Islet precursor cell (in vitro differentiated cells): ENCODE results near the gene FMO3.

Experiments
- DNase-seq: peaks from one replicate; pipeline ENCODE4 v3.0.0-alpha.2; 2018

FMO3 gene

GRCh38 chr1:171117085-171117484 is 26.4 kb downstream of the FMO3 start:
- DNase-seq: no peak

DNA sequence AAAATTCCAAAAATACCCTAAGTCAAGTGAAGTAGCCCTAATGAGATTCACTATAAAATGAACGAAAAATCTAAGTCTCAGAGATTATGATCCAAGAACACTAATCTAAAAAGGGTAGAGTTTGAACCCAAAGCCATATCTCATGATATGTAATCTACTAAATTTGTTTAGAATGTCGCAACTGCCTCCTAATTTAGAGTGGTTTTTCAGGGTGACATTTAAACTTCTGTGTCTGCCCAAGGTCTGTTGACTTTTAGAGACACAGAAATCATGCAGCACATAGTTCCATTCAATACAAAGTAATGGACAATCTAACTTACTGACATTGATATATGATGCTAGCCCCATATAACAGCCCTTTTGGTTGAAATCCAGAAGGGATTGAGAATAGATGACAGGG is 28.9 kb downstream of the FMO3 start:
- no peak for DNase-seq

- no peak for DNase-seq
Measured at GRCh38 chr1:171122299-171122698, 31.6 kb downstream of the FMO3 start.

GRCh38 chr1:171122893-171123292 is 32.2 kb downstream of the FMO3 start:
- DNase-seq: no peak

- DNase-seq: no peak
Measured at GRCh38 chr1:171126504-171126903, 35.8 kb downstream of the FMO3 start.

DNA sequence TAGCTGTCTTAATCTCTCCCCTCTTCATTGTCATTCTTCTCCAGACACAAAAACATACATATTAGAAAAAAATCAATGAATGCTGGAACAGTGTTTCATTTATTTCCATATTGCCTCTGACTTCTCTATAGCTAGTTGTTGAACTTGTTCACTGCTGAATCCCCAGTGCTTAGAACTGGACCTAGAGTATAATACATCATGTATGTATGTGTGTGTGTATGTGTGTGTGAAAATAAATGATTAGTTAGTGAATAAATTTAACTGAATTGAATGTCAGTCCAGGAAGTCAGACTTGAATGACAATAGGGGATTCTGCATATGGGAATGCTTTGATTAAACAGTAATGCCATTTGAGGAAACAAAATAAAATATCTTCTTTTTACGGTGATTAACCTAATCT is 36.4 kb downstream of the FMO3 start:
- no peak for DNase-seq

DNA sequence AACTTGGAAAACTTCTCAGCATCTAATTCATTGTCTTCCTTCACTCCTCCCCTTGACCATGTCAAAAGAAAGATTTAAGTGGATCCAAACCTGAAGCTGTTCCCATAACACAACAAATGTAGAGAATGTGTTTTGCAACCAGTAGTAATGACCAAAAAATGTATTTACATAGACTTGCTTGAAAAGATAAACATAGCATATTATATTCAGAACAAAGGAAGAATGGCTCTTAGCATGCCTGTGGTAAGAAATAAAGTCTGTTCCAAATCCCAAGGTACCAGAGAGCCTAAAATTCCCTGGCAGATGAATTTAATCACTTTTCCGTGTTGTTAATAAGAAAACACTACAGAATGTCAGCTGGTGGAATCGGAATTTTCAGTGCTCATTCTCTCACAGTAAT is 36.8 kb downstream of the FMO3 start:
- no peak for DNase-seq

DNA sequence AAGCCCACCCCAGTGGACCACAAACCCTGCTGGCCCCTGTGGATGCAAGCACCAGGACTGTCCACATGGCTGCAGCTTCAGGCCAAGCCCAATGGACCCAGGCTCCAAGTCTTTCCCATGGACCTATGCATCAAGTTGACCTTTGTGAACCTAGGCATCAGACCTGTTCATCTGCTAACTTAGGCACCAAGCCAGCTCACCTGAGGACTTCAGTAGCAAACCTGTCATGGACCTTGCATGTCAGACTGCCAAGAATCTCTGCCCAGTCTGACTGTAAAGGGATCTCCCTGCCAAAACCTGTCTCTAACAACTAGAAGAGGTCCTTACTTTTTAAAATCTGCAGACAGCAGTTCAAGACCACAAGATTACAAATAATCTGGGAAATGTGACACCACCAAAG is 37.8 kb downstream of the FMO3 start:
- DNase-seq: no peak

DNA sequence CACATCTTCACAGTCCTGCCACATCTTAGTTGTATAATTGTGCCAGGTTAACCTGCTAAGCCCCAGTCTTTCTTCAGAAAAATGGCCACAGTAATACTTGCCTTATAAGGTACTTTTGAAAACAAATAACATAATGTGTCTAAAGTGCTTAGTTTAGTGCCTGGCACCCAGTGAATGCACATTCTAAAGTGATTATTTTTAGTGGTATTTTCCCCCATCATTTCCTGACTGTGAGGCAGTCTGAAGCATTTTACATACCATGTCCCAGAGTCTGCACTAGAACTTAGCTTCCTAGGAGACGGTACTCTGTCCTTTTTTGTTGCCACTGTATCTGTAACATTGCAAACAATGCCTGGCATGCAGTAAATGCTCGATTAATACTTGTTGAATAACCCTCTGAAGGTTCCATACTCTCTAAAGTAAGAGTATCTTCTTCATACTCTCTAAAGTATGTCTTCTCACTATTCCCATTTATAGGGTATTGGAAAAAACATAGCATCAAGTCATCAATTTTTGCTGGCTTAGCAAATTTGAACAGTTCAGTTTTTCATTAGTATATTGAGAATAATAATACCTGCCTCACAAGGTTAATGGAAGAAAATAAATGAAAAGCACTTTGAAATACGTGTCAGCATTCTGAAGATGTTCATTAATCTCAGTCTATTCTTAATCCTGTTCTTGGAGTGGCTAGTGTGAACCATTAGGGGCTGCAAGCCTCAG is 43.7 kb downstream of the FMO3 start:
- no peak for DNase-seq

- DNase-seq: no peak
Measured at GRCh38 chr1:171137580-171137979, 46.9 kb downstream of the FMO3 start.

DNA sequence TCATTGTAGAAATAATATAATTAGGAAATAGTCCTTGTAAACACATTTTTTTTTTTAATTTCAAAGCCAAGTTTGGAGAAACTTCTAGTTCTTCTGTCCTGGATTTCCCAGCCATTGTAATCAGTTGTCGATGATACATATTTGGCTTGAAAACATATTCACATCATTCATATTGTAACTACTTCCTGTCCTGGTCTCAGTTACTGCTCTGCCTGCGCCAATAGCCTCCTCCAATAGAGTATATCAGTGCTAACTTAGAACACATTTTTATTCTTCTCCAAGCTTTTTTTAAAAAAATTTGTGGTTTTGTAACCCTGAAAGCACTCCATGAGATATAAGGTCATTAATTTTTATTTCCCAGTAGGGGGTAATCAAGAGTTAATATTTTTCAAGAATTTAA is 48.3 kb downstream of the FMO3 start:
- DNase-seq: no peak

GRCh38 chr1:171139890-171140289 is 49.2 kb downstream of the FMO3 start:
- no peak for DNase-seq

- DNase-seq: no peak
Measured at GRCh38 chr1:171140401-171140800, 49.7 kb downstream of the FMO3 start.

DNA sequence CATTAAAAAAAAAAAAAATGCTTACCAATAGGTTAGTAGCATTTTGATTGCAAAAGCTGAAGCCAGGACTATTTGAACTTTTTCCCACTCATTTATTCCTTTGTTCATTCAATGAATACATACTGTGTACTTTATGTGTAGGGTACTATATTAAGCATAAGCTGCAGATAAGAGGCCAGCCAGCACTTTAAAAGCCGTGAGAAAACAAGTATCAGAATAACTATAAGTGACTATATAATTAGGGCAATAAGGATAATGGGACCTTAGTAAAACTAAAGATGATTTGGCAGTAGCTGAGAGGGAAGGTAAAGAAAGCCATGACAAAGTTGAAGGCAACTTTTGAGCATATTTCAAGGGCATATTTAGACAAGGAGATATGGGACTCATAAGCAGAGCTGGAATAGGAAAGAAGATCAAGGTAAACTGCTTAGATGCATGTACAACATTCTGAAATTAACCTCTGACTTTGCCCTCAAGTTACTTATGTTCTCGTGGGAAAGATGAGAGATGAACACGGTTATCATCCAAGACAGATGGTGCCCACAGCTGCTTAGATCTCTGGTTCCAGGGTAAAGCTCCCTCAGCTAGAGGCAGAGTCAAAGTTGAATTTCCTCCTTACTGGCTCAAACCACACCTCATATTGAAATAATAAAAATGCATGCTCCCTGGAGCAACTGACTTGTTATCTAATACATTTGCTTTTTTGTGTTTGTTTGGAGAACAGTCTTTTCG is 50.4 kb downstream of the FMO3 start:
- no peak for DNase-seq

DNA sequence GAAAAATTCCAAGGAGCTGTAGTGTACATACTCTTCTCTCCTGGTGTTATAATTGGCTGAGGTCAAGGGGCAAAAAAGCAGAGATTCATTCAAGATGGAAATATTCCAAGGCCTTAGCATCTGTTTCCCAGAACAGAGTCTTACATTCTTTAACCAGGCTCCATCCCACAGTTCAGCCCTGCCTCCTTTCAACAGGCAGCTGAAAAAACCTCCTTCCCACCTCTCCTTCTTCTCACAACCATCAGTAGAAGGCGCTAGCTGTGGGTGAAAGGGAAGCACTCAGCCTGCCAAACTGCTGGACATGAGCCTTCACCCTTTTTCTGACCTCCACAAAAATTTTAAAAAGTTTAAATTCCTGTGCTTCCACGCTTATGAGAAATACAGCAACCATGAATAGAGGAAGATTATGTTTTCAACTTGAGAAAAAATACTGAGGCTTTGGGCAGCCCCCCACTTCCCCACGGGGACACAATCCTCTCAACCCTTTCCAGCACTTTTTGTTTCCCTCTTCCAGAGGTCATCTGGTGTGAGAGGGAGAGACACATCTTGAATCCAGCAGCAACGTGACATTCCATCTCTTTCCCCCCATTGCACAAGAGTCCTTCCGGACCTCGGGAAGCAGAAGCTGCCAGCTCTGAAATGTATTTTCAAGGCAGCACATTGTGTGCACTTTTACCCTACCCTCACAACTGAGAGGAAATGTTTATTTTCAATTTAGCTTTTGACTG is 51.1 kb downstream of the FMO3 start:
- no peak for DNase-seq

- no peak for DNase-seq
Measured at GRCh38 chr1:171142416-171143385, 52.0 kb downstream of the FMO3 start.

GRCh38 chr1:171150156-171150555 is 59.5 kb downstream of the FMO3 start:
- DNase-seq: no peak

- no peak for DNase-seq
Measured at GRCh38 chr1:171152549-171152948, 61.8 kb downstream of the FMO3 start.

DNA sequence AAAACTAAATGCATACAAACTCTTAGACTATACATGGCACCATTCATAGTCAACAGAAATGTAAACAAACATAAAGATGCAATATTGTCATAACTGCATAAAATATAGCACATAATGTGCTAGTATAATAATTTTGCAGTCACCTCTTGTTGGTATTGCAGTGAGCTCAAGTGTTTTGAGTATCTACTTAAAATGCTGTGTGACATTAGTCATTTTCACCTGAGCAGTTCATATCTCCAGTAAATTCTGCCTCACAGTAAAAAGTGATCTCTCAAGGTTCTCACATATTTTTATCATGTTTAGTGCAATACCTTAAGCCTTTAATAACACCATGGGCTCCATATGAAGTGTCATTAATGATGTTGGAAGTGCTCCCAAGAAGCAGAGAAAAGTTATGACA is 64.8 kb downstream of the FMO3 start:
- DNase-seq: no peak

DNA sequence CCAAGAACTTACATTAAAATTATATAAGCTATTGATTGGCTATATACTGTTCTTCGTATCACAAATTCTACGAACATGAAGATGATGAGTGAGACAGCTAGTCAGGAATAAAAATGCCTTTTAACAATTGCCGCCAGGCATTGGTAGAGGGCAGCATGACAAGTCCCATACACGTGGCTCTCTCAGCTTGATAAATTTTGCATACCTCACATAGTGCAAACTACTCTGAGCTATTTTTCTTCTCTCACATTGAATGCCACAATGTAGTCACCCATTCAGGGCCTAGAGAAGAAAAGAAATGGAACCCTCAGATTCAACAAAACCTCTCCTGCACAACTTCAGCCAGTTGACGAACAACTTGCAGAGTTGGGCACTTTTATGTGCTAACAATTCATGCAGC is 67.4 kb downstream of the FMO3 start:
- no peak for DNase-seq

- no peak for DNase-seq
Measured at GRCh38 chr1:171158551-171158950, 67.8 kb downstream of the FMO3 start.

GRCh38 chr1:171159148-171159547 is 68.4 kb downstream of the FMO3 start:
- no peak for DNase-seq

GRCh38 chr1:171160211-171160610 is 69.5 kb downstream of the FMO3 start:
- no peak for DNase-seq
